Measurements from ENCODE around the gene PROCA1. TPM values are rescaled to one million over a fixed set of nuclear protein-coding genes. Genes with fewer than 3 reads are reported as not detected.

The PROCA1 gene, protein sequence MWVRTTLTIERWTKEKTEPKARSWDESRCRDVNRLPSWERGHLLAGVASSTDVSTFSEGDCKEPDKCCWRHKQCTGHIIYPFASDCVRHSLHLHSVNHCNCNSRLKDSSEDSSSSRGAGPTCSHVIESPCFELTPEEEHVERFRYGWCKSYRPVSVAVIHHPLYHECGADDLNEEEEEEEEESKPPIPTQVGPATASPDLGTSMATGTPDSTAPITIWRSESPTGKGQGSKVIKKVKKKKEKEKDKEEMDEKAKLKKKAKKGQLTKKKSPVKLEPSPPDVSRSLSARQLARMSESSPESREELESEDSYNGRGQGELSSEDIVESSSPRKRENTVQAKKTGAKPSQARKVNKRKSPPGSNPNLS
- total RNA-seq = 0.21 and 2.6 TPM in 2 replicates

DNA sequence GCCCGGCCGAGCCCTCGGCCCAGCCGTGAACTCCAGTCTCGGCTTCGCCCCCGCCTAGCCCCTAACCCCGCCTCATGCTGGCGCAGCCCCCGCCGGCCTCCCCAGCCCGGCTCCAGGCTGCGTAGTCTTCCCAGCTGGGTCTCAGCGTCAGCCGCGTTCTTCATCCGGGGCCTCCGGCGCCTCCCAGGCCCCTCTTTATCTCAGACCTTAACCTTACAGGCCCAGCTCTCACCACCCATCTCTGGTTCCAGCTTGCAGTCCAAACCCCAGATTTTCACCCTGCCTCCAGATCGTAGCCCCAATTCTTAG, at the start of gene PROCA1:
PROCA1 (minus strand) TSS at position 166 of the 309 bp plus-strand sequence. CDS start 228 bp downstream, outside the sequence.

DNA sequence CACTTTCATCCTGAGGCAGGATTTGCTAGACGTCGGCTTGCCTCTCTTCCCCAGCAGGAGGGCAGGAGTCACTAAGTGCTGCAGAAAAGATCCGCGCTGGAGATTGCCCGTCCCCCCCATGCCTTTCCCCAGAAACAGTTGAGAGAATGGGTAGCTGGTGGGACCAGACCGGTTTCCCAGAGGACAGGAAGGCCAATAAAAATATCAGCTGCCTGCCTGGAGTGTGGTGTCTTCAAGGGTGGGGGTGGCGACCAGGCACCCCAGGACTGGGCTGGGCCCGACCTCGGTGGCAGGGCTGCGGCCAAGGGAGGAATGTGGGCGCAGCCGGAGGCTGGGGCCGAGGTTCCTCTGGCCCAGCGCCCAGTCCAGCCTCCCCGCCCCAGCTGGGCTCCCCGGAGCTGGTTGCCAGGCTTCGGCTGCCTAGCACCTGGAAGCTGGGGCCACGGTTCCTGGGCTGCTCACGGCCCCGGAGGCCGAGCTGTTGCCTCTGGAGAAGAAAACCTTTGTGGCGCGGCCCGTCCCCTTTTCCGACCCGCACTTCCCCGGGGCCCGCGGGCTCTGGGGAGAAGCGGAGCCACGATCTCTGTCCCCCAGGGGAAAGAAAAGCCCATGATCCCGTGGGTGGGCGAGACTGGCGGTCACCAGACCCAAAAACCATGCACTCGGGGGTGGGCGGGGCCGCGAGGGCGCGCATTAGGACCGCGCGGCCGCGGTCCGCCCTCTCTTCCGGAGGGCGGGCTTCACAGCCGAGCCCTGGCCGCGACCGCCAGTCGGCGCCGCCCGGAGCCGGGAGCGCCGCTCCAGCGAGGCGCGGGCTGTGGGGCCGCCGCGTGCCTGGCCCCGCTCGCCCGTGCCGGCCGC, 31.8 kb upstream of the PROCA1 start, which contains the start of gene TRAF4:
TRAF4 (plus strand) TSS at position 769 of the 861 bp plus-strand sequence. CDS start 102 bp downstream, outside the sequence.

DNA sequence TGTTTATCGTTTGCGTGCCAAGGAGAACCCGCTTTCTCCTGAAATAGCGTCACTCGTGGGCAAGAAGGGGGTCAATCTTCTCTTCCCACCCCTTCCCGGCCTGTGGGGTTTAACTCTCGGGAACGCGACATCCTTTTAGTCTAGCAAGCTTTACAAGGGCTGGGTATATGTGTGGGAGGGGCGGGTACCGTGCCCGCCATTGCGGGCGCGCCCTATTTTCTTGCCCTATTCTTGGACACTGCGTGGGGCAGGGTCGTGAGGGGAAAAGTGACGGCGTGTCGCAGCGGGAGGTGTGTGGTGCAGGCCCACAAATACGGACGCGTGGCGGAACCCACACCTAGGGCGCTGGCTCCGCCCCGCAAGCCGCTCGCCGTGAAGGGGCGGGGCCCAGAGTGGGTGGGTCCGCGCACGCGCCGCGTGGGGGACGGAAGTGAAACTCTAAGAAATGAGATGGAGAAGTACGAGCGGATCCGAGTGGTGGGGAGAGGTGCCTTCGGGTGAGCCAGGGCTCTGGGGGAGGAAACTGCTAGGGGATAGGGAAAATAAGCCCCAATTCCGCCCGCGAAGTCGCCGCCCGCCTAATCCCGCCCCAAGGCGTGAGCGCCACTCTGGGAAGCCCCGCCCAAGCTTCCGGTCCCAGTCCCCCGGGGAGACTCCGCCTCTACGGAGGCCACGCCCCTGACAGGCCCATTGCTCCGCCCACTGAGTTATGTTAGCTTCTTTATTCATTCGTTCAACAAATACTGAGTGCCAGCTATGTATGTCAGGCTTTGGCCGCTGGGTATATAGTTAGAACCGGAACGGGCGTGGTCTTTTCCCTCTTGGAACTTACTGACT, 16.9 kb upstream of the PROCA1 start, which contains the start of gene NEK8:
NEK8 (plus strand) TSS at position 425 of the 837 bp plus-strand sequence; CDS start at position 451, 26 bp downstream.

DNA sequence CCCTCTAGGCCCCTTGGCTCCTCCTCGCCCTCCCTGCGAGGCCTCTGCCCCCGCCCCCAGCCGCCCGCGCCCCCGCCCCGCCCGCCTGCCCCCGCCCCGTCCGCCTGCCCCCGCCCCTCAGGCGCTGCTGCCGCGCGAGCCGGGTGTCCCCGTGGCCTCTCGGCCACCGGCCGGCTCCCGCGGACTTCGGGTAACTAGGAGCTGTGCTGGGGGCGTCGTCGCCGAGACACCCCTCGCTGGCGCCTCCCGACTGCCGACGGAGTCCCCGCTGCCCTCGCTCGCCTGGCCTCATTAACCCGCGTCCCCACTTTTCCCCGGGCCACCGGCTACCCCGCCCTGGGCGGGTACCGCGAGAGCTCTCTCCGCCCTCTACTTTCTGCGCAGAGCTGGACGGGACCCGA, 14.5 kb upstream of the PROCA1 start, which contains the start of gene TLCD1:
TLCD1 (minus strand) TSS at position 8 of the 401 bp plus-strand sequence. CDS start 136 bp downstream, outside the sequence.

DNA sequence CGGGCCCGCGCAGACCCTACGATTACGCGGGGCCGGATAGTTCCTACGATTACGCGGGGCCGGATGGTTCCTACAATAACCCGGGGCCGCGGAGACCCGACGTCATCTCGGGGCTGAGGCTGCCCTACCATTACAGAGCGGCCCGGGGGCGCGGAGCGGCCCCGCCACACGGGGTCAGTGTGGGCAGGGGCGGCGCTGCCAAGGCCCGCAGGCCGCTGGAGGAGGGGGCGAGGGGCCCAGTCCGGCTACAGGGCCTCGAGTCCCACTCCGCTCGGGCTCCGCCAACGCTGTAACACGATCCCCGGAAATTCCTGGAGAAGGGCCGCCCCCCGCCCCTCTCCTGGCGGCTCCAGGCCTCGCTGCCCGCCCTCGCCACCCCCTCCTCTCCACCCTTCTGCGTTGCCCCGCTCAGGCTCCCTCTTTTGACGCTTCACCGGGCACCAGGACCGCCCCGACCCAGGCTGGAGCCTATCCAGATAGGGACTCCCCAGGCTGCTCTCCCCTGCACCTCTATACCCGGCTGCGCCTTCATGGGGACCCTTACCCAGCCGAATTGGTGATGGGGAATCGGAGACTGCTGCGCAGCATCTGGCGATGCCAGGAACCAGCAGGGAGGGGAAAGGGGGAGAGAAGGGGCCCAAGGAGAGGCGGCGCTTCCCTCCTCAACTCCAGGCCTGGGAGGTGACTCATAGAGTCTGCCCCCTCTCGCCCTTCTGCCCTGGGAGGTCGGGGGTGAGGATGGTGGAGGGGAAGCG, 6.1 kb upstream of the PROCA1 start, which contains the start of gene RAB34:
RAB34 (minus strand) TSS at position 291 of the 755 bp plus-strand sequence. CDS start 602 bp downstream, outside the sequence.

DNA sequence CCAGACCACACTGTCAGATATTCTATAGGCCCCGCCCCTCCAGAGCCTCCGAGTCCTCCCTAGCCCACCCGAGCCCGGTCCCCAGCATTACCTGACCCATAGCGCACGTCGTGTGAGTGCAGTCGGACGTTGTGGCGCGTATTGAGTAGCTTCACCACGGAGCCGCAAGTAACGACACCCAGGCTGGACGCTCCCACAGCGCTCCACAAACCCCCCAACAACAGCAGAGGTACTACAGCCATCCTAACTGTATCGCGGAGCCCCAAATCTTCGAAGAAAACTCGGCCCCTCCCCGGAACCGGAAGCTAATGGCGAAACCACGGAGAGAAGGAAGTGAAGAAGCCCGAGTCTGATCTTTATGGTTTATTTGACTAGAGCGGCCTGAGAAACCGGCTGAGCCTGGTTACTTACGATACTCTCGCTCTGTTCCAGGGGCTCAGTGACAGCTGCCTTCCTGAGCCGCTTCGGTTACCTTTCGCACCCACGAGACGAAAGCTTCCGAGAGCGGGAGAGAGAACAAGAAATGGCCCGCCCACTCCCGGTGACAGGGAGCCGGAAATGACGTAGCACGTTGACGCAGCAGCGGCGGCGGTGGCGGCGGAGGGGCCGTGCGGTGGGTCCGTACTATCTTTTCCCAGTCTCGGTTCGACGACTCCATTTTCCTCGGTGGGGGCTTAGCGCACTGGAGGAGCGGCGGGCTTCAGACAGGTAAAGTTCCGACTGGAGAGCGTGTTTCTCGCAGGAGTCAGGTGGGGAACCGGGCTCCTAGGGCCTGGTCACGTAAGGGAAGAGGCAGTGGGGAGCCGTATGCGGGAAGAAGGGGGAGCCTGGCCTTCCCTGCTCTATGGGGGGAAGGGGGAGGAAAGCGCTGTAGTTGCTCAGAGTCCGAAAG, 49.8 kb downstream of the PROCA1 start, which contains the start of the genes SDF2 and SUPT6H:
SDF2 (minus strand) TSS at position 272 of the 892 bp plus-strand sequence; CDS start at position 242, 30 bp downstream.
SUPT6H (plus strand) TSS at position 571 of the 892 bp plus-strand sequence. CDS start 11,197 bp downstream, outside the sequence.

Other genes with a start within 250 kb of the PROCA1 start
- not detected in 2 replicates for gene SLC13A2, start 238.2 kb downstream of the PROCA1 start, total RNA-seq
- gene FOXN1, start 205.5 kb downstream of the PROCA1 start, total RNA-seq = 2.7 and 11.1 TPM in 2 replicates
- gene UNC119, start 159.3 kb downstream of the PROCA1 start, total RNA-seq = 34.1 and 51.9 TPM in 2 replicates
- gene PIGS, start 140.4 kb downstream of the PROCA1 start, total RNA-seq = 55.8 and 60.0 TPM in 2 replicates
- 109 and 131 TPM in 2 replicates for gene ALDOC, start 135.0 kb downstream of the PROCA1 start, total RNA-seq
- gene SPAG5, start 112.9 kb downstream of the PROCA1 start, total RNA-seq = 36.9 and 44.5 TPM in 2 replicates
- gene RSKR, start 97.7 kb downstream of the PROCA1 start, total RNA-seq = 0.84 and 4.4 TPM in 2 replicates
- gene BLTP2, start 66.7 kb downstream of the PROCA1 start, total RNA-seq = 104 and 127 TPM in 2 replicates
- 35.0 and 44.7 TPM in 2 replicates for gene SDF2, start 50.0 kb downstream of the PROCA1 start, total RNA-seq
- gene SUPT6H, start 49.7 kb downstream of the PROCA1 start, total RNA-seq = 18.6 and 27.9 TPM in 2 replicates
- 214 and 300 TPM in 2 replicates for gene RAB34, start 6.0 kb upstream of the PROCA1 start, total RNA-seq
- gene RPL23A, start 8.1 kb upstream of the PROCA1 start, total RNA-seq = 645 and 883 TPM in 2 replicates
- gene TLCD1, start 14.3 kb upstream of the PROCA1 start, total RNA-seq = 20.2 and 23.5 TPM in 2 replicates
- 1.8 and 2.4 TPM in 2 replicates for gene NEK8, start 16.9 kb upstream of the PROCA1 start, total RNA-seq
- 78.0 and 82.7 TPM in 2 replicates for gene TRAF4, start 32.1 kb upstream of the PROCA1 start, total RNA-seq
- 12.4 and 17.6 TPM in 2 replicates for gene FAM222B, start 130.9 kb upstream of the PROCA1 start, total RNA-seq
- gene ERAL1, start 143.1 kb upstream of the PROCA1 start, total RNA-seq = 59.0 and 60.8 TPM in 2 replicates
- 58.8 and 70.7 TPM in 2 replicates for gene FLOT2, start 185.8 kb upstream of the PROCA1 start, total RNA-seq
- 11.6 and 12.9 TPM in 2 replicates for gene DHRS13, start 191.2 kb upstream of the PROCA1 start, total RNA-seq
- 15.3 and 19.5 TPM in 2 replicates for gene PHF12, start 239.6 kb upstream of the PROCA1 start, total RNA-seq